Esophagus (tissue), 2 donors: ENCODE data around the gene DNAJB11. TPM values are rescaled to one million over a fixed set of nuclear protein-coding genes. Genes with fewer than 3 reads are reported as not detected.
"Not testable (repeated sequence)": the region's sequence is repeated elsewhere in the genome, so short reads cannot be mapped to it uniquely, and the experiment has no call there.

ENCODE experiments used
- H3K27ac ChIP-seq, 2 donors: one replicate each; pipeline ENCODE4 v1.5.1; 2013; ENCODE audit warnings: low read depth in 2 of 2, mild to moderate bottlenecking in 2 of 2, inconsistent platforms in 1 of 2, low read length in 1 of 2, moderate library complexity in 1 of 2
- H3K27me3 ChIP-seq, 2 donors: one replicate each; pipeline ENCODE4 v1.6.1; 2013; ENCODE audit warnings: low read length in 2 of 2, control low read depth in 1 of 2, mild to moderate bottlenecking in 1 of 2; ENCODE audit not compliant: insufficient read depth in 2 of 2, control insufficient read depth in 1 of 2
- H3K36me3 ChIP-seq, 2 donors: one replicate each; pipeline ENCODE4 v1.6.1; 2013; ENCODE audit warnings: low read length in 1 of 2; ENCODE audit not compliant: control insufficient read depth in 2 of 2, insufficient read depth in 2 of 2
- H3K4me1 ChIP-seq, 2 donors: one replicate each; pipeline ENCODE4 v1.6.1; 2013; ENCODE audit warnings: low read length in 1 of 2; ENCODE audit not compliant: control insufficient read depth in 2 of 2, insufficient read depth in 2 of 2
- H3K4me3 ChIP-seq, 2 donors: one replicate each; pipeline ENCODE4 v1.5.1; 2013; ENCODE audit warnings: low read length in 2 of 2, mild to moderate bottlenecking in 2 of 2, low read depth in 1 of 2, moderate library complexity in 1 of 2
- H3K9me3 ChIP-seq, 2 donors: one replicate each; pipeline ENCODE4 v1.6.1; 2013; ENCODE audit warnings: mild to moderate bottlenecking in 2 of 2, low read depth in 1 of 2, low read length in 1 of 2, moderate library complexity in 1 of 2; ENCODE audit not compliant: control insufficient read depth in 2 of 2, insufficient read depth in 1 of 2
- WGBS, 2 donors: extraction: QIAGEN DNeasy Blood & Tissue Kit; methylation state at CpG; one replicate each; pipeline ENCODE4 v1.1.7; 2013; 5-methylcytosine and 5-hydroxymethylcytosine counted together
- polyA plus RNA-seq, 2 donors: library from polyadenylated mRNA; stranded (reverse); fragments of 200-250 nt; gene quantifications; one replicate each; pipeline ENCODE4 v1.2.3, GENCODE V29; 2013
- donor health status: healthy with polysubstance abuse.
- donor health status: Bipolar disorder and iron deficiency.

DNAJB11 gene
- polyA plus RNA-seq, 2 donors, result 30.7 to 43.4 TPM

DNA sequence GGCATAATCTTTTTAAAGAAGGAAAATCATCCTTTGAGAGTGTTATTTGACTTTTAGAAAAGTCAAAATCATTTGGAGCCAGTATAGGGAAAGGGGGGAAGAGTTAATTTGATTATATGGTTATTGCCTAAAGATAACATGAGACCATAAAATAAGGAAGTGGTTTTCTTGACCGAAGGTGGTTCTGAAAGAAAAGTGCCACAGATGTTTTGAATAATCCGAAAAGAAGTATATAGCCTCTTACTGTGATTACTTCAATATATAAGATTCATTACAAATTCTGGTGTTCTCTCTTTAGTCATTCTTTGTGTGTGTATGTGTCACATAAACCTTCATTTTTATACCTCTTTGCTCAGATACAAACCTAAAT is 1.1 kb downstream of the DNAJB11 start:
- Histone ChIP-seq H3K27ac (no peak overlapping the region), H3K27me3 (no peaks in the 10 kb centered on the region), H3K4me3 (peak overlapping the region in 1 of 2 donors; percentile 97), H3K36me3 (peaks cover 0 to 4% of the 10 kb centered on the region in 2 donors), H3K4me1 (peaks cover 0 to 4% of the 10 kb centered on the region in 2 donors), H3K9me3 (no peaks in the 10 kb centered on the region)
- WGBS, 2 donors, result 67 to 68% methylated on average over 2 of the region's 2 CpGs

DNA sequence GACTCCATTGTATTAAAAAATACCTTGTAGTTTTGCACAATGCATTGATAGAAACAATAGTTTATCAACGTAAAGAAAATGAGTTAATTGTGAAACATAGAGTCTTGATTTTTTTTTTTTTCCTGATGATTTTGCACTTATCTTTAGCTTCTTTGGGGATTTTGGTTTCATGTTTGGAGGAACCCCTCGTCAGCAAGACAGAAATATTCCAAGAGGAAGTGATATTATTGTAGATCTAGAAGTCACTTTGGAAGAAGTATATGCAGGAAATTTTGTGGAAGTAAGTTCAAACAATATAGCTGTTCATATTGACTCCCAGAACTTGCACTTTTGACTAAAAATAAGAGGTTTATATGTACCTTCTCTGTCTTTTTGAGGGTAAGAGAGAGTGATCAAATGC is 7.0 kb downstream of the DNAJB11 start:
- Histone ChIP-seq H3K36me3 (peaks cover 4 to 8% of the 10 kb centered on the region in 2 donors), H3K4me3 (no peak overlapping the region), H3K27me3 (no peaks in the 10 kb centered on the region), H3K9me3 (no peaks in the 10 kb centered on the region), H3K27ac (no peak overlapping the region), H3K4me1 (peaks cover 0 to 2% of the 10 kb centered on the region in 2 donors)
- 76 to 77% methylated on average over 2 of the region's 2 CpGs for whole genome bisulfite sequencing, 2 donors

DNA sequence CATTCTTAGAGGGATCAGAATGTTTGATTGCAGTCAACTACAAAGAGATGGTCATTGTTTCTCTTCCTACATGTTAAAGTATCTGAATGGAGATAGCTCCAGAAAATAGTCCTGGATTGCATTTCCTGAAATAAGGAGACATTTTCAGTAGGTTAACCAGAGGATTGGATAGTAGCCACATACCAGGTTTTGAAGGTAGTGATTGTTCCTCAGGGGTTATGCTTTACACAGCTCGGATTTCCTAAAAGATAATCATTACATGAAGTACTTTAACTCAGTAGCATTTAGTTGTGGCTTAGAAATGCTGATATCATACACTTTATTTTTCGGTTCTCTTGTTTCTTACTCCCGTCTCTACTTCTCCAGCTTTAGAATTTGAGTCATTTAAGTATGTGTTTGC is 10.3 kb downstream of the DNAJB11 start:
- H3K27me3 ChIP-seq, result no peaks in the 10 kb centered on the region

DNA sequence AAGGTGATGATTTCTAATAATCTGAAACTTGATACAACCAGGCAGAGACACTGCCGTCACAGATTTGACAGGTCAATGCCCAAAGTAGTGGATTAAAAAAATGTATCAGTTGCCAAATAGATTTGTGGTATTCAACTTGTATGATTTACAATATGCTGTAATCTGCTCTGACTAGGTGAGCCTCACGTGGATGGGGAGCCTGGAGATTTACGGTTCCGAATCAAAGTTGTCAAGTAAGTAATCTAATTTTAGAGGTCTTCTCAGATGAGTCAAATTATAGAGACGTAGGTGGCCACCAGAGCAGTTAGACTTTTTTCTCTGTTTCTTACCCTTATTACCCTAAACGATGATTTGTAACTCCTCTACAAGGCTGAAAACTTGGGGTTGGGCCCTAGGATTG is 12.0 kb downstream of the DNAJB11 start:
- peaks cover 0 to 2% of the 10 kb centered on the region in 2 donors for H3K4me1 ChIP-seq
- no peak overlapping the region for H3K4me3 ChIP-seq
- H3K27me3 ChIP-seq, result no peaks in the 10 kb centered on the region
- peaks cover 16 to 22% of the 10 kb centered on the region in 2 donors for H3K36me3 ChIP-seq
- WGBS, 2 donors, result 95 to 97% methylated on average over 6 of the region's 6 CpGs
- no peak overlapping the region for H3K27ac ChIP-seq
- H3K9me3 ChIP-seq, result no peaks in the 10 kb centered on the region

More for the DNA sequence above, 10.3 kb downstream of the DNAJB11 start:
- Histone ChIP-seq H3K36me3 (peaks cover 13 to 26% of the 10 kb centered on the region in 2 donors), H3K9me3 (no peaks in the 10 kb centered on the region), H3K27ac (no peak overlapping the region), H3K4me3 (no peak overlapping the region), H3K4me1 (peaks cover 0 to 2% of the 10 kb centered on the region in 2 donors)
- WGBS, 2 donors, result 91 to 93% methylated on average over 3 of the region's 3 CpGs

DNA sequence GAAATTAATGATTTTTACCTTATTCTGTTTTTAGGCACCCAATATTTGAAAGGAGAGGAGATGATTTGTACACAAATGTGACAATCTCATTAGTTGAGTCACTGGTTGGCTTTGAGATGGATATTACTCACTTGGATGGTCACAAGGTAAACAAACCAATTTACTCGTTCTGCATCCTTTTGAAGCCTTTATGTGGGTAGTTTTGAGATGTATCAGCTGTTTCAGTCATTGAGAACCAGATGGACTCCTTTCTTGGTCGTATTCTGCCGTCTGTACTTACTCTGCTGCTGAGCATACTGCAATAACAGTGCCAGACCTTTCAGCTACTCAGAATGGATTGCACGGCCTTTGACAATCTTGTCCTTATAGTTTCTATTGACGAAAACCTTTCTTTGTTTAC is 13.3 kb downstream of the DNAJB11 start:
- H3K36me3 ChIP-seq, result peaks cover 16 to 22% of the 10 kb centered on the region in 2 donors
- 64 to 65% methylated on average over 5 of the region's 5 CpGs for WGBS, 2 donors
- H3K4me3 ChIP-seq, result no peak overlapping the region
- no peaks in the 10 kb centered on the region for H3K27me3 ChIP-seq
- H3K9me3 ChIP-seq, result no peaks in the 10 kb centered on the region
- no peak overlapping the region for H3K27ac ChIP-seq
- peaks cover 0 to 2% of the 10 kb centered on the region in 2 donors for H3K4me1 ChIP-seq

DNA sequence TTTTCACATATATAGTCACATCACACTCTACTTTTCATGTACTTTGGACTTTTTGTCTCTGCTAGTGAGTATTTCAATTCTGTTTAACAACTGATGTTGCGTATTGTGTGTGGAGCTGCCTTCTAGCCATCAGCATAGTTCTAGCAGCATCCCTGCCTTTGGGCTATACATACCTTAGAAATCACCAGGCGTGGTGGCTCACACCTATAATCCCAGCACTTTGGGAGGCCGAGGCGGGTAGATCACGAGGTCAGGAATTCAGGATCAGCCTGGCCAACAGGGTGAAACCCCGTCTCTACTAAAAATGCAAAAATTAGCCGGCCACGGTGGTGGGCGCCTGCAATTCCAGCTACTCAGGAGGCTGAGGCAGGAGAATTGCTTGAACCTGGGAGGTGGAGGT is 15.7 kb downstream of the DNAJB11 start:
- H3K27ac ChIP-seq, H3K4me1 ChIP-seq, H3K9me3 ChIP-seq, H3K27me3 ChIP-seq, H3K4me3 ChIP-seq: not testable (repeated sequence)
- peaks cover 14 to 19% of the 10 kb centered on the region in 2 donors for H3K36me3 ChIP-seq
- 82 to 93% methylated on average over 9 of the region's 9 CpGs for WGBS, 2 donors

DNA sequence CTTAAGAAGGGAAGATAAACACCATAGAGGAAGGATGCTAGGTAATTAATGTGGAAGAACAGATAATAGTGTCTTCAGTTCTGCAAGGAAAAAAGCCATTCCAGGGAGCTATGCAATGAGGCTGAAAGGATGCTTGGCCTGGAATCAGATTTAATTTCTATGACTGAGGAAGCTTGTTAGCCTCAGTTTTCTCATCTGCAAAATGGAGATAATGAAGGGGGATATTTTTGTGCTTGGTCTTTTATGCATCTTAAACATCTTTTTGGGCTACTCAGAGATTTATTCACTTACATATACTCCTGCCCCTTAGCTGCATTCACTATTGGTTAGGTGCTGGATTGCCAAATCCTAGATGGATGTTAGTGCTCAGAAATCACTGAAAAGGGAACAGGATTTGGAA is 16.7 kb downstream of the DNAJB11 start:
- Histone ChIP-seq H3K27ac (no peak overlapping the region), H3K9me3 (no peaks in the 10 kb centered on the region), H3K36me3 (peaks cover 12 to 18% of the 10 kb centered on the region in 2 donors), H3K4me1 (no peaks in the 10 kb centered on the region), H3K4me3 (no peak overlapping the region), H3K27me3 (no peaks in the 10 kb centered on the region)

DNA sequence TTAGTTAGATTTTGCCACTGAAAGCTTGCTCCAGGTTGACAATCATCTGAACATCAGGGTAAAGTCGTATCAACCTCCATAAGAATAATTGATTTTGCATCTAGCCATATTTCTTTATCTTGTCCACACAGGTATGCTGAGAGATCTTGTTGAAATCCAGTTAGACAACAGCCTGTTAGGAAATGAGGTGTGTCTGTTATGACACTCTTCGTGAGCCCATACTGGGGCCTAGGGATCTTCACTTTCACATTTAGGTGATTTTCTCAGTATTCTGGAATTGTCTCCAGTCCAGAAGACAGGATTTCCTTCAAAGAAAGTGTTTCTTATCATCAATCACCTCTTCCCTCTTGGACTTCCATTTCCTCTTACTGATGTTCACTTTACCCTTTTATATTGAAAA is 18.1 kb downstream of the DNAJB11 start:
- Histone ChIP-seq H3K36me3 (peaks cover 8 to 14% of the 10 kb centered on the region in 2 donors), H3K4me1 (no peaks in the 10 kb centered on the region), H3K27me3 (no peaks in the 10 kb centered on the region), H3K4me3 (no peak overlapping the region), H3K9me3 (no peaks in the 10 kb centered on the region), H3K27ac (no peak overlapping the region)
- 43 to 57% methylated on average over 2 of the region's 2 CpGs for WGBS, 2 donors

DNA sequence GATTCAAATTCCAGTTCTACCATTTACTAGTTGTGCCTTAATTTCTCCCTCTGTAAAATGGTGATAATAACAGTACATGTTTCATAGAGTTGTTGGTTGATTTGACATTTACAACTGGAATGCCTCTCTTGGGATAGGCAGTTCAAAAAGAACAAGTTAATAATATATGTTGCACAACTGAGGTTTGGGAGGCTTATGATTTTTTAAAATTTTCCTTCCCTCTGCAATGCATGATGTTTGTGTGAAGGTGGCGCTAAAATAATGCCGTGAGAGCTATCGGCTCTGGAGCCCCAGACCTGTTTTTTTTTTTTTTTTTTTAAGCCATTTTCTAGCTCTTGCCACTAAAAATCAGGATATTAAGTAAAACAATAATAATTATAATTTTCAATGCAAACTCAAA is 18.6 kb downstream of the DNAJB11 start:
- Histone ChIP-seq H3K27me3 (no peaks in the 10 kb centered on the region), H3K4me1 (no peaks in the 10 kb centered on the region), H3K36me3 (peaks cover 5 to 11% of the 10 kb centered on the region in 2 donors), H3K9me3 (no peaks in the 10 kb centered on the region), H3K4me3 (no peak overlapping the region), H3K27ac (no peak overlapping the region)
- 48 to 63% methylated on average over 3 of the region's 3 CpGs for WGBS, 2 donors

DNA sequence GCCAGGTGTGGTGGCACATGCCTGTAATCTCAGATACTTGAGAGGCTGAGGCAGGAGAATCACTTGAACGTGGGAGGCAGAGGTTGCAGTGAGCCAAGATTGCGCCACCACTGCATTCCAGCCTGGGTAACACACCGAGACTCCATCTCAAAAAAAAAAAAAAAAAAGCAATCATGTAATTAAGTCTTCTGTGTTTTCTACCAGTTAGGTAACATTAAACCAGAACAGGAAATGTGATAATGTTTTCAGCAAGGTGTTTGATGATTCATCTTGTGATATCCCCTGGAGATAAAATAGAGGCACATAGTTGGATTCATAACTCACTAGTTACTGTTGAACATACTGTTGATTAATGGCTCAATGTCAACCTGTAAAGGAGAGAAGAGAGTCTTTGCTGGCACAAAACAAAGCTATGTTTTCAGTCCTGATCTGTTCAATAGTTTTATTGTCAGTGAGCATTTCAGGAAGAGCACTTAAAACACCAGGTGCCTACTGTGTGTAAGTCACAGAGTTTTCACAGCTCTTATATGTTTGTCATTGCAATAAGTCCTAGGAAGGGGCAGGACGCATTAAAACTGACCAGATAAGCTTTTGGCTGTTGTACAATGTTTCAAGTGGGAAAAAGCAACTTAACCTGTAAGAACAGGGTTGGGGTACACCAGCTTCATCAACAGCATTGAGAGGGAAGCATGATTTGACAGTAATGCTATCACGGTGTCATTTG is 19.5 kb downstream of the DNAJB11 start:
- Histone ChIP-seq H3K4me1 (no peaks in the 10 kb centered on the region), H3K27me3 (no peaks in the 10 kb centered on the region), H3K36me3 (peaks cover 3 to 6% of the 10 kb centered on the region in 2 donors), H3K27ac (peak overlapping the region in 1 of 2 donors; percentile 17), H3K9me3 (no peaks in the 10 kb centered on the region), H3K4me3 (no peak overlapping the region)
- 45 to 50% methylated on average over 5 of the region's 5 CpGs for WGBS, 2 donors
